IPS-NIHi7 (cell line): Measurements from ENCODE around the gene ROS1.
"Not testable (repeated sequence)": the region's sequence is repeated elsewhere in the genome, so short reads cannot be mapped to it uniquely, and the experiment has no call there.

Source experiments
- DNase-seq: peaks from one replicate; pipeline ENCODE4 v3.0.0; 2012; ENCODE audit warnings: mixed read lengths; ENCODE audit errors: extremely low spot score

The ROS1 gene

DNA sequence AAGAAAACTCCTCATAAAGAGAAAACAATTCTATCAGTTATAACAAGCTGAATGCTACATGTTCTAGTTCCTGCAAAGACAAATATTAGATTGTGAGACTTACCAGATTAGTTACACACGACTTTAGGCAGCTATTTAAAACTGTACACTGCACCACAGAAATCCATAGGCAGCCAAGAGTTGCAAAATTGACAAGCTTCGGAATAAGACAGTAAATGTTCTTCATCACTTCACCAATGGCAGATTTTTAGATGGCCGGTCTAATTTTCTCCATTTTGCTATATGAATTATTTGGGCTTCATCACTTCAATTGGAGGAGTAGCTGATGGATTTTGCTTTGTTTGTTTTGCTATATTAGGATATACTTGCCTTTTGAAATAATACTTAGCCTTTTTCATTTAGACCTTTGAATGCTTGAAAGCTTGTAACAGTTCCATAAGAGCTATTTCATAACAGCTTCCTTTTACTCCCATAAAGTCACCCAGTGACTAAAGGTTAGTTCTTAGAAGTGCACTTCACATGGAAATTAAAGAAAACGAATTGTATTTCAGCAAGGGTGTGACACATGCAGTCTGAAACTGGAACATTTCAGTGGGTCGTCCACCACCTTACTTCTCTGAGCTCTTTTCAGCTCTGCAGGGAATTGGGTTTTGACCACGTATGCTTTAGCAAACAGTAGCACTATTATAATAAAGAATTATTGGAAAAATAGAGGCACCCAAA lies at the start of gene ROS1:
Gene ROS1 (minus strand): TSS at position 512 of the 723 bp plus-strand sequence. CDS start 286 bp downstream, at position 226.
- no peak for DNase-seq

- DNase-seq = no peak
Measured at GRCh38 chr6:117473401-117473800, 47.7 kb upstream of the ROS1 start.

DNA sequence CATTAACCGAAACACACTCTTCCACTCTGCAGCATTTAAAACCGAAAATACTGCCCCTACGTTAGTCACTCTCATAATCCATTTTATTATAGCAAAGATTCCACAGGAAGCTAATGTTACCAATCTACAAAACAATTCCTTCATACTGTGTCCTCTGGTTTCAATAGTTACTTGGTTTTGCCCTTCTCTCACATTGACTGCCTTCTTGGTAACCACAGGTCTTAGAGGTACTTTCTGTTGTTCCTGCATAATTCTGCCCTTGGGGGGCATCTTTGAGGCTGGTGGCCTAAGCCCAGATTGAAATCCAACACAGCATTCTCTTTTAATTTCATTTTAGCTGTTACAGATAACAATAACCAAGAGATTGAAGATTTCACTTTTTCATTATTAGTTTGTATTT lies 46.9 kb upstream of the ROS1 start:
- DNase-seq = no peak

- no peak for DNase-seq
Measured at GRCh38 chr6:117469791-117470190, 44.0 kb upstream of the ROS1 start.

GRCh38 chr6:117469356-117469755 lies 43.6 kb upstream of the ROS1 start:
- DNase-seq = no peak

DNA sequence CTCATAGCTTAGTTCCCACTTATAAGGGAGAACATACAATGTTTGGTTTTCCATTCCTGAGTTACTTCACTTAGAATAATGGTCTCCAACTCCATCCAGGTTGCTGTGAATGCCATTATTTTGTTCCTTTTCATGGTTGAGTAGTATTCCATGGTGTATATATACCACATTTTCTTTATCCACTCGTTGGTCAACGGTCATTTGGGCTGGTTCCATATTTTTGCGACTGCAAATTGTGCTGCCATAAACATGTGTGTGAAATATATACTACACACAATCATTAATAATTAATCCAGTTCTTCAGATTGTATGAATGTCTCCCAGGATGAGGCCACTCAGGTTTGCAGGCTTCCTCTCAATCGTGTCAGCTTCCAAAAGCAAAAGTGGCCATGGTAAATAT lies 42.8 kb upstream of the ROS1 start:
- DNase-seq = not testable (repeated sequence)

DNA sequence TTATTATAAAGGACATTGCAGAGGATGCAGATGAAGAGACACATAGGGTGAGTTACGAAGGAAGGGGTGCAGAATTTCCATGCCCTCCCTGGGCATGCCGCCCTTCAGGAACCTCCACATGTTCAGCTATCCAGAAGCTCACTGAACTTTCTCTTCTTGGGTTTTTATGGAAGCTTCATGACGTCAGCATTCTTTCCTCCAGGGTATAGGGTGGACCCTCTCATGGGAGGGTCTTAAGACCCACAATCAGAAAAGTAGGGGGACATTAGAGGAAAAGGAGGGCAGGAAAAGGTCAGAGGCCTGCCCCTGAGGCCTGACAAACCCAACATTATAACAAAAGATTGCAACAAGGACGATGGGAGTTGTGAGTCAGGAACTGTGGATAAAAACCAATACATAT lies 42.1 kb upstream of the ROS1 start:
- DNase-seq = no peak

DNA sequence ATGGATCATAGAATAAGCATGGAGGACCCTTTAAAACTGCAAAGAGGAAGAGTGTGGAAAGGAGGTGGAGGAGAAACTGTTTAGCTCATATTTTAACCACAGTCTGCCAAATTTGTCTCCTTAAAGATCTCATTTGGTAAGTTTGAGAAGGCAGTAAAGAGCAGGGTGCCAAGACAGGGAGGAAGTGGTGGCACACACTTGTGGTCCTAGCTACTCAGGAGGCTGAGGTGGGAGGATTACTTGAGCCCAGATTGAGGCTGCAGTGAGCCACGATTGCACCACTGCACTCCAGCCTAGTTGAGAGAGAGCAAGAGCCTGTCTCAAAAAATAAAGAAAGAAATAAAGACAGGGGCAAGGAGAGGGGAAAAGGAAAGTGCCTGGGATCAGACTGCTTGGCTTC lies 39.9 kb upstream of the ROS1 start:
- no peak for DNase-seq

GRCh38 chr6:117464700-117465099 lies 39.0 kb upstream of the ROS1 start:
- DNase-seq = no peak

- DNase-seq = no peak
Measured at GRCh38 chr6:117463762-117464665, 38.3 kb upstream of the ROS1 start.

- no peak for DNase-seq
Measured at GRCh38 chr6:117459204-117459944, 33.6 kb upstream of the ROS1 start.

DNA sequence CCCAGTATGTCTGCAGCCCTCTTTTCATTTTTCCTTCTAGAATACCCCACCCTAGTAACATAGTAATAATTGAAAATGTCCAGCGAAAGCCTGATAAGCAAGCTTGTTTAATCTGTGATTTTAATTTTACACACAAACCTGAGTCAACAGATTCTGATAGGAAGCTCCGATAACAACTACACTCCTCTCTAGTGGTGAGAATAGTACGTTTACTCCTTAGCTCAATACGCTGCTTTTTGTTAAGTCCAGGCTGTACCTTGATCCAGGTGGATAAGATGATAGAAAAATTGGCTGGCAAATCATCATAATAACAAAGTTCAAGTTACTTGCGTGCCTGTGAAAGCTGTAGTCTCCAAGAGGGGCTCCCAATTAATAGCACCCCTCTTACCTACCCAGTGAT lies 31.3 kb upstream of the ROS1 start:
- DNase-seq = no peak

DNA sequence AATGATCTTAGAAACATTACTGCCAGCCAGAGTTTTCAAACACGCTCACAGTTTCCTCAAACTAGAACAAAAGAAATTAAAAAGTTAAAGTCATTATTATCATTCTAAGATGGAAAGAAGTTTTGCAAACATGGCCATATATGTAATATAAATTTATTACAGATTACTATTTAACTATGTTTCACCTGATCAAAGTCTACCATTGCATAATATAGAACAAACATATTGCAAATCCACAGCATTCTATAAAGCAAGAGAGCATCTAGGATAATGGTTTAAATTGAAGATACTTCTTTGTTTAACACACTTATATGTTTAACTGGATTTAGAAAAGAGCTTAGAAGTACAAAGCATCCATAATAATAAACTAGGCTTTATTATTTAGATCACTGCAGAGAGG lies 30.5 kb upstream of the ROS1 start:
- no peak for DNase-seq

- no peak for DNase-seq
Measured at GRCh38 chr6:117451671-117452070, 25.9 kb upstream of the ROS1 start.

DNA sequence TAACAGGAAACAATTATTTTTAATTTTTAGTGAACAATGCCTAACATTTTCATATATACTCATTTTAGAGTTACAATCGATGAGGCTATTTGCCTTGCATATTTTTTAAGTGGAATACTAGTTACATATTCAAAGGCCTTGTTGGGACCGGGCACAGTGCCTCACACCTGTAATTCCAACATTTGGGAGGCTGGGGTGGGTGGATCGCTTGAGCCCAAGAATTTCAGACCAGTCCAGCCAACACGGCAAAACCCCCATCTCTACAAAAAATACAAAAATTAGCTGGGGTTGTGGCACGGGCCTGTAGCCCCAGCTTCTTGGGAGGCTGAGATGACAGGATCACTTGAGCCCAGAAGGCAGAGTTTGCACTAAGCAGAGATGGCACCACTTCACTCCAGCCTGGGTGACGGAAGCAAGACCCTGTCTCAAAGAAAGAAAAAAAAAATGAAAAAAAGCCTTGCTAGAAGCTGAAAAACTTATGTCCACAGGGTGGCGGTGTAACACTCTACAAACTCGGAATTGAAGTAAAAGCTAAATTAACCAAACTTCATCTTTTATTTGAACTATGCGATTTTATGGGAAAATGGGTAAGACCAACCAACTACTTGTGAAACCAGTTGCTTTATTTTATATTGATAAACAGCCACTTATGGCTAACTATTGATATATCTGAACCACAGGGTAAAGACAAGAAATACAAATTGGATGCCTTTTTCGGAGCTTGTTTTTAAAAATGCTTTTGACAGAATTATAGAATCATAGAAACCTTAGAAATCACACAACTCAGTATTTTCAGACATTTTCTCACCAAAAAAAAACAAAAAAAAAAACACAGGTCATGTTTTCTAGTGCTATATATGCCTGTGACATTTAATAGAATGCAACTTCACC lies 24.1 kb upstream of the ROS1 start:
- DNase-seq = peak; percentile 18

DNA sequence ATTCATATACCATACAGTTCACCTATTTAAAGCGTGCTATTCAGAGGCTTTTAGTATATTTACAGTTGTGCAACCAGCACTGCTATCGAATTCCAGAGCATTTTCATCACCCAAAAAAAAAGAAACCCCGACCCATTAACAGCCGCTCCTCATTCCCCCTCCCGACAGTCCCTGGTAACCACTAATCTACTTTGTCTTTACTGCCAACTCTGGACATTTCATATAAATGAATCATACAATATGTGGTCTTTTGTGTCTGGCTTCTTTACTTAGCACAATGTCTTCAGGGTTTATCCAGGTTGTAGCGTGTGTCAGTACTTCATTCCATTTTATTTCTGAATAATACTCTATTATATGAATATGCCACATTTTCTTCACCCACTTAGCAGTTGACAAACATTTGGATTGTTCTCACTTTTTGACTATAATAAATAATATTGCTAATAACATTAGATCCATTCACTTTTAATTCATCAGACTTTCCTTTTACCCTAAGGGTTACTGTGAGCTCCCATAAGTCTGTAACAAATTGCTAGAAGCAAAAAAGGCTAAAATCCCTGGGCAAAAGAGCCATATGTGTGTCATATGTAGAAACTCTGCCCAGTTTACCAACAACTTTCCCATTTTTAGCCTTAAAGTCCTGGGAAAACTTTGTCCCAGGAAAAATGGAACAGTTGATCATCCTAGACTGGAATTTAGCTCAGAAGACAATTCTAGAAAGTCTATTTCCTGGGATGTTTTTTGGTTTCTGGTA lies 23.2 kb upstream of the ROS1 start:
- no peak for DNase-seq

GRCh38 chr6:117448011-117448410 lies 22.3 kb upstream of the ROS1 start:
- DNase-seq = no peak

- DNase-seq = no peak
Measured at GRCh38 chr6:117446861-117447260, 21.1 kb upstream of the ROS1 start.

- no peak for DNase-seq
Measured at GRCh38 chr6:117444600-117444999, 18.9 kb upstream of the ROS1 start.

- not testable (repeated sequence) for DNase-seq
Measured at GRCh38 chr6:117442313-117442712, 16.6 kb upstream of the ROS1 start.
